ENCODE measurements around the gene ELOVL7.
"Not testable (repeated sequence)": the region's sequence is repeated elsewhere in the genome, so short reads cannot be mapped to it uniquely, and the experiment has no call there.

ELOVL7 gene

GRCh38 chr5:60843936-60844905, at the start of gene ELOVL7:
Gene ELOVL7 (minus strand): TSS chr5:60844269. CDS start chr5:60787397, 56,872 bp downstream.
- DNase-seq (ENCODE audit: low read depth in 2 of 2) = no peak

- no peak for DNase-seq (ENCODE audit: low read depth in 2 of 2)
Measured at GRCh38 chr5:60893521-60893920, 49.5 kb upstream of the ELOVL7 start.

GRCh38 chr5:60891667-60892066, 47.6 kb upstream of the ELOVL7 start:
- DNase-seq (ENCODE audit: low read depth in 2 of 2) = no peak

GRCh38 chr5:60888359-60889061, 44.4 kb upstream of the ELOVL7 start:
- DNase-seq (ENCODE audit: low read depth in 2 of 2) = no peak

GRCh38 chr5:60887746-60888145, 43.7 kb upstream of the ELOVL7 start:
- no peak for DNase-seq (ENCODE audit: low read depth in 2 of 2)

GRCh38 chr5:60887096-60887495, 43.0 kb upstream of the ELOVL7 start:
- DNase-seq (ENCODE audit: low read depth in 2 of 2) = no peak

- DNase-seq (ENCODE audit: low read depth in 2 of 2) = no peak
Measured at GRCh38 chr5:60886158-60886557, 42.1 kb upstream of the ELOVL7 start.

GRCh38 chr5:60883229-60883628, 39.2 kb upstream of the ELOVL7 start:
- DNase-seq (ENCODE audit: low read depth in 2 of 2) = no peak

- DNase-seq (ENCODE audit: low read depth in 2 of 2) = no peak
Measured at GRCh38 chr5:60872892-60873291, 28.8 kb upstream of the ELOVL7 start.

GRCh38 chr5:60870857-60871256, 26.8 kb upstream of the ELOVL7 start:
- DNase-seq (ENCODE audit: low read depth in 2 of 2) = no peak

- DNase-seq (ENCODE audit: low read depth in 2 of 2) = not testable (repeated sequence)
Measured at GRCh38 chr5:60860572-60860971, 16.5 kb upstream of the ELOVL7 start.

GRCh38 chr5:60856066-60856465, 12.0 kb upstream of the ELOVL7 start:
- no peak for DNase-seq (ENCODE audit: low read depth in 2 of 2)

- DNase-seq (ENCODE audit: low read depth in 2 of 2) = no peak
Measured at GRCh38 chr5:60852940-60853339, 8.9 kb upstream of the ELOVL7 start.

- DNase-seq (ENCODE audit: low read depth in 2 of 2) = no peak
Measured at GRCh38 chr5:60852317-60852716, 8.2 kb upstream of the ELOVL7 start.

GRCh38 chr5:60851626-60852025, 7.6 kb upstream of the ELOVL7 start:
- no peak for DNase-seq (ENCODE audit: low read depth in 2 of 2)

- no peak for DNase-seq (ENCODE audit: low read depth in 2 of 2)
Measured at GRCh38 chr5:60846298-60846697, 2.2 kb upstream of the ELOVL7 start.

GRCh38 chr5:60843386-60843935, 608 bp downstream of the ELOVL7 start:
- DNase-seq (ENCODE audit: low read depth in 2 of 2) = no peak

GRCh38 chr5:60842871-60843385, 1.1 kb downstream of the ELOVL7 start:
- DNase-seq (ENCODE audit: low read depth in 2 of 2) = no peak

- DNase-seq (ENCODE audit: low read depth in 2 of 2) = no peak
Measured at GRCh38 chr5:60841361-60841760, 2.7 kb downstream of the ELOVL7 start.

GRCh38 chr5:60836131-60836530, 7.9 kb downstream of the ELOVL7 start:
- no peak for DNase-seq (ENCODE audit: low read depth in 2 of 2)

- no peak for DNase-seq (ENCODE audit: low read depth in 2 of 2)
Measured at GRCh38 chr5:60835554-60835953, 8.5 kb downstream of the ELOVL7 start.

GRCh38 chr5:60833520-60833919, 10.5 kb downstream of the ELOVL7 start:
- DNase-seq (ENCODE audit: low read depth in 2 of 2) = no peak

Data from stimulated activated CD8-positive, alpha-beta memory T cell treated with anti-CD3 and anti-CD28 coated beads, Interleukin-7, amount 100 ng/mL, for 4 hours (primary cell).